IMR-90 (cell line): ENCODE measurements around the gene ACSL1. TPM values are rescaled to one million over a fixed set of nuclear protein-coding genes. Genes with fewer than 3 reads are reported as not detected.

Experiments used
- ATAC-seq: fragments of 200-7000 bp; cut with Tn5 transposase; 2 replicates; pipeline ENCODE4 v1.9.1; 2020; ENCODE audit warnings: low read depth, mild to moderate bottlenecking, moderate library complexity
- BruUV-seq: library from RNA; stranded (reverse); fragments of 400-500 nt; replicated peaks from 2 replicates; lab custom pipeline; 2021; lab: Mats Ljungman, UMichigan
- CTCF ChIA-PET: fragments of 300-600 bp; formaldehyde crosslinking; extraction: SDS; loops from one replicate; lab custom pipeline; 2021; ENCODE audit warnings: antibody characterized with exemption; lab: Yijun Ruan, JAX
- POLR2A ChIA-PET: fragments of 300-600 bp; sonication (Branson Sonifier 250); formaldehyde crosslinking; loops from one replicate; lab custom pipeline; 2022; ENCODE audit warnings: antibody characterized with exemption; ENCODE audit not compliant: unreplicated experiment; lab: Charles Lee
- DNase-seq: peaks from one replicate; pipeline ENCODE4 v3.0.0; 2013
- H2AFZ ChIP-seq: replicated peaks from 2 replicates; pipeline ENCODE3; 2013; ENCODE audit warnings: low read length, mild to moderate bottlenecking; ENCODE audit not compliant: poor library complexity
- H2AK5ac ChIP-seq: 2 replicates; pipeline ENCODE4 v1.6.1; 2013; ENCODE audit warnings: low read depth, low read length, inconsistent platforms
- H2AK9ac ChIP-seq: replicated peaks from 2 replicates; pipeline ENCODE3; 2013; ENCODE audit warnings: mild to moderate bottlenecking, low read depth, low read length, moderate library complexity; ENCODE audit not compliant: poor library complexity
- H2BK120ac ChIP-seq: 2 replicates; pipeline ENCODE4 v1.6.1; 2013; ENCODE audit warnings: low read depth, low read length, inconsistent platforms
- H2BK15ac ChIP-seq: 3 replicates; pipeline ENCODE4 v1.6.1; 2013; ENCODE audit warnings: low read depth, low read length, inconsistent platforms
- H2BK20ac ChIP-seq: 2 replicates; pipeline ENCODE4 v1.6.1; 2013; ENCODE audit warnings: low read depth, mild to moderate bottlenecking, inconsistent platforms, low read length, moderate library complexity
- H2BK5ac ChIP-seq: 2 replicates; pipeline ENCODE4 v1.6.1; 2013; ENCODE audit warnings: mild to moderate bottlenecking, low read depth, low read length, inconsistent platforms; ENCODE audit not compliant: poor library complexity, severe bottlenecking
- H3K14ac ChIP-seq: replicated peaks from 2 replicates; pipeline ENCODE4 v1.6.1; 2013; ENCODE audit warnings: low read depth, low read length, inconsistent platforms
- H3K18ac ChIP-seq: 2 replicates; pipeline ENCODE4 v1.6.1; 2013; ENCODE audit warnings: low read depth, low read length, control low read depth
- H3K23ac ChIP-seq: 2 replicates; pipeline ENCODE4 v1.6.1; 2013; ENCODE audit warnings: low read depth, low read length, inconsistent platforms
- H3K27ac ChIP-seq: 2 replicates; pipeline ENCODE4 v1.5.1; 2013; ENCODE audit warnings: mild to moderate bottlenecking, control low read depth, low read length; ENCODE audit not compliant: insufficient read depth
- H3K27me3 ChIP-seq: 2 replicates; pipeline ENCODE4 v1.6.1; 2013; ENCODE audit warnings: low read length; ENCODE audit not compliant: control insufficient read depth, insufficient read depth
- H3K36me3 ChIP-seq: 2 replicates; pipeline ENCODE4 v1.6.1; 2013; ENCODE audit warnings: low read length, mixed read lengths; ENCODE audit not compliant: control insufficient read depth, insufficient read depth
- H3K4ac ChIP-seq: 2 replicates; pipeline ENCODE4 v1.6.1; 2013; ENCODE audit warnings: low read depth, low read length, inconsistent platforms
- H3K4me1 ChIP-seq: 2 replicates; pipeline ENCODE4 v1.6.1; 2013; ENCODE audit warnings: low read length, mixed read lengths; ENCODE audit not compliant: control insufficient read depth, insufficient read depth
- H3K4me2 ChIP-seq: 2 replicates; pipeline ENCODE4 v1.6.1; 2013; ENCODE audit warnings: low read depth, mild to moderate bottlenecking, control low read depth, low read length, moderate library complexity
- H3K4me3 ChIP-seq: 2 replicates; pipeline ENCODE4 v1.5.1; 2013; ENCODE audit warnings: low read depth, mild to moderate bottlenecking, control low read depth, low read length, moderate library complexity; ENCODE audit not compliant: insufficient read depth
- H3K56ac ChIP-seq: 2 replicates; pipeline ENCODE4 v1.6.1; 2013; ENCODE audit warnings: low read length, inconsistent platforms; ENCODE audit not compliant: insufficient read depth; ENCODE audit errors: extremely low read depth
- H3K79me1 ChIP-seq, 2 experiments: 2 replicates each; pipeline ENCODE4 v1.6.1; 2013; ENCODE audit warnings: low read length in 2 of 2, inconsistent platforms in 1 of 2, low read depth in 1 of 2
- H3K9ac ChIP-seq: 2 replicates; pipeline ENCODE4 v1.6.1; 2013; ENCODE audit warnings: low read depth, low read length, control low read depth
- H3K9me1 ChIP-seq: 2 replicates; pipeline ENCODE4 v1.6.1; 2013; ENCODE audit warnings: low read length, inconsistent platforms; ENCODE audit not compliant: insufficient read depth
- H3K9me3 ChIP-seq: 2 replicates; pipeline ENCODE4 v1.6.1; 2013; ENCODE audit warnings: low read length; ENCODE audit not compliant: control insufficient read depth, insufficient read depth
- H4K20me1 ChIP-seq: 2 replicates; pipeline ENCODE4 v1.6.1; 2013; ENCODE audit warnings: low read length, inconsistent platforms; ENCODE audit not compliant: insufficient read depth
- H4K5ac ChIP-seq: 2 replicates; pipeline ENCODE4 v1.6.1; 2013; ENCODE audit warnings: mild to moderate bottlenecking, low read depth, low read length, control low read depth
- H4K8ac ChIP-seq, 2 experiments: 2 replicates each; pipeline ENCODE4 v1.6.1; 2013; ENCODE audit warnings: low read depth in 2 of 2, low read length in 2 of 2, control low read depth in 1 of 2, inconsistent platforms in 1 of 2
- H4K91ac ChIP-seq: 2 replicates; pipeline ENCODE4 v1.6.1; 2013; ENCODE audit warnings: low read depth, low read length, inconsistent platforms; ENCODE audit not compliant: insufficient read depth
- CHD1 ChIP-seq: IDR thresholded peaks from 2 replicates; pipeline ENCODE4 v1.6.1; 2012; ENCODE audit warnings: low read depth, low read length, improper control_type of control experiment
- ELK1 ChIP-seq: fragments of 150-350 bp; IDR thresholded peaks from 2 replicates; pipeline ENCODE4 v1.6.1; 2016; ENCODE audit warnings: low read depth, mild to moderate bottlenecking, low read length, moderate library complexity, borderline replicate concordance
- FOS ChIP-seq: fragments of 150-350 bp; IDR thresholded peaks from 2 replicates; pipeline ENCODE4 v1.6.1; 2016; ENCODE audit warnings: low read depth, low read length
- MAFK ChIP-seq: IDR thresholded peaks from 2 replicates; pipeline ENCODE4 v1.6.1; 2012; ENCODE audit warnings: low read depth, low read length, improper control_type of control experiment
- NFE2L2 ChIP-seq: fragments of 150-350 bp; IDR thresholded peaks from 2 replicates; pipeline ENCODE4 v1.6.1; 2016; ENCODE audit warnings: low read depth, mild to moderate bottlenecking, low read length
- RFX5 ChIP-seq: IDR thresholded peaks from 2 replicates; pipeline ENCODE4 v1.8.0; 2012; ENCODE audit warnings: low read depth, mild to moderate bottlenecking, low read length, moderate library complexity
- WGBS, 2 experiments: methylation state at CpG; one replicate each; pipeline versions ENCODE4 v1.1.5 to v1.1.7; 2013; ENCODE audit warnings: missing lambda C conversion rate in 2 of 2; ENCODE audit not compliant: insufficient read length in 1 of 2; ENCODE audit errors: extremely low coverage in 2 of 2; 5-methylcytosine and 5-hydroxymethylcytosine counted together
- dilution Hi-C: fragments of 300-500 bp; cut with HindIII; formaldehyde crosslinking; loops from one replicate; pipeline ENCODE4 v1.14.3; 2018; ENCODE audit warnings: low sequenced_read_pairs; ENCODE audit not compliant: unreplicated experiment
- in situ Hi-C: fragments of 300-500 bp; cut with MboI; formaldehyde crosslinking; loops from 3 replicates; pipeline ENCODE4 v1.14.3; 2019; ENCODE audit warnings: low sequenced_read_pairs, inconsistent platforms, mixed read lengths
- intact Hi-C: fragments of 100-400 bp; cut with micrococcal nuclease; formaldehyde crosslinking; loops from 2 replicates; pipeline ENCODE4 v1.10.0; 2022
- polyA plus RNA-seq, 3 experiments: library from polyadenylated mRNA; depleted of rRNA; stranded (reverse); fragments of >200 nt; gene quantifications; 2 replicates each; pipeline ENCODE4 v1.2.3, GENCODE V29; 2012; ENCODE audit warnings: low replicate concordance in 1 of 3
- total RNA-seq: library from RNA; depleted of rRNA; stranded (reverse); fragments of >200 nt; gene quantifications from 2 replicates; pipeline ENCODE4 v1.2.3, GENCODE V29; 2012

ACSL1 gene
- total and polyA plus RNA-seq, 2 of the 4 experiments (the other 2 are of a cell fraction): 14.4 to 26.0 TPM

- intact Hi-C loops (no loop called here), dilution Hi-C loops (no loop called here), in situ Hi-C loops (no loop called here)
- Histone ChIP-seq H2BK15ac (no peak overlapping the region), H3K4ac (no peak overlapping the region), H2BK120ac (no peak overlapping the region), H4K8ac (no peak overlapping the region), H2AFZ (no peak overlapping the region), H3K79me1 (no peaks in the 10 kb centered on the region), H3K14ac (no peak overlapping the region), H3K4me2 (no peak overlapping the region), H2BK20ac (no peak overlapping the region), H3K4me1 (no peaks in the 10 kb centered on the region), H3K9ac (no peak overlapping the region), H3K56ac (no peak overlapping the region), H3K9me1 (no peaks in the 10 kb centered on the region), H4K91ac (no peak overlapping the region), H4K20me1 (no peaks in the 10 kb centered on the region), H2AK5ac (no peak overlapping the region), H4K5ac (no peak overlapping the region), H3K36me3 (no peaks in the 10 kb centered on the region), H3K18ac (no peak overlapping the region), H2BK5ac (no peak overlapping the region), H3K9me3 (no peaks in the 10 kb centered on the region), H3K23ac (no peak overlapping the region), H3K27me3 (peaks cover 11% of the 10 kb centered on the region), H3K4me3 (no peak overlapping the region), H2AK9ac (no peak overlapping the region), H3K27ac (no peak overlapping the region)
- DNase-seq (no peak), ATAC-seq (no peak)
- no TSS peak for BruUV-seq
- POLR2A ChIA-PET: no interaction called here
- CTCF ChIA-PET: no interaction called here
- TF ChIP-seq MAFK (no peak), ELK1 (no peak), NFE2L2 (no peak), FOS (no peak), CHD1 (no peak), RFX5 (no peak)
- WGBS, 2 experiments: no CpG with 5 or more reads among the region's 6 CpGs
Measured at GRCh38 chr4:184854673-184855072, 28.9 kb upstream of the ACSL1 start.
